ENCODE measurements around the gene TBPL1.

Gene TBPL1

DNA sequence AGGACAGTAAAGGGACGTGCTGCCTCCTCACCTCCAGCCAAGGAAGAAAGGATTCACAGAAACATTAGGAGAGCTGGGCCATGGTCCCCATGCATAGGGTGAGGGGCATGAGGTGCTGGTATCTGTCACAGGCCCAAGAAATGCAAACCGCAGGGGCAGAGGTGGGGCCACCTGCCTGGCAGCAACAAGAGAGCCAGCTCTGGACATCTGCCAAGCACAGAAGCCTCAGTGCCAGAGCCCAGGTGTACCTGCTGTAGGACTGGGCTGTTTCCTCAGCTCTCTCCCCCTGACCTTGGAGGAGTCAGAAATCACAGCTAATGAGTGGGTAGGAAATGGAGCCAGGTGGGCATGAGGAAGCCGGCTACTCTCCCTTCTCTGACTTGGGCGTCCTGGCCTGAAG is 54.1 kb downstream of the TBPL1 start:
- no peak for DNase-seq (ENCODE audit: low read depth)

GRCh38 chr6:134009876-134010275 is 56.9 kb downstream of the TBPL1 start:
- no peak for DNase-seq (ENCODE audit: low read depth)

GRCh38 chr6:134010400-134010799 is 57.4 kb downstream of the TBPL1 start:
- DNase-seq (ENCODE audit: low read depth): no peak

DNA sequence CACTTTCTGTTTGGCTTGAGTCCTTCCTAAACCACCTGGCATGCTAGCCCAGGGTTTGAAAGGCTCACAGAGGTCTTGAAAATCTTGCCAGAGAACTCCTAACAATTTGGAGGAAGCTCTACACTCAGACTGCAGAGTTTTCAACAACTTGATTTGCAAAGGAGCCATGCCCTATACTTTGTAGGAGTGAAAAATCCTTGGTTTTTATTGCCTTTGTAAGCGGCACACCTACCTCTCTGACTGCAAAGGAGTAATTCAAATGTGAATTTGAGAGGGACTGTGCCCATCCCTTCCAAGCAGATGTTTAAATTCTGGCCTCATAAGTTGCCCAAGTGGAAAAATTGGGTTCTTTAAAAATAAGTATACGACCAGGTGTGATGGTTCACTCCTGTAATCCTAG is 58.0 kb downstream of the TBPL1 start:
- no peak for DNase-seq (ENCODE audit: low read depth)

DNA sequence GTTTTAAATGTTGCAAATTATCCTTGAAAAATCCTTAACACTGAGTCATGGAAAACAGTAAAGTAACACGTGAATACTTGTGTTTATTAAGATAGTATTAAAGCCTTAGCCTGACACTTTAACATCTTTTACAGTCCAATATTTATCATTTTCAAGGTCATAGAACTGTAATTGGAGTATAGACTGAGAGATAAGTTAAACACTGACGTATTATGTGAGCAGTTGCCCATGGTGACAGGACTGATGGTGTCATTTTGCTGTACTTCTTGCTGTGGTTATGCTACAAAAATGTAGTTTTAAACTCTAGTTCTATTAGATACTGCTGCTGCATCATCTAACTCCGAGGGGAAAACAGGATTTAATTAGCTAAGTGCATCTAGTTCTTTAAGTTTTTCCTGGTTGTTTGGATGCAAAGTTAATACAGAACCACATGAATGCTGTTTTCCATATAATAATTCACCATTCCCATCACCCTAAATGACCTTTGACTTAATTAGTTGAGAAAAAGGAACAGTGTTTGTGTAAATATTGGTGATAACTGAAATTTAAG is 61.6 kb downstream of the TBPL1 start:
- no peak for DNase-seq (ENCODE audit: low read depth)

- no peak for DNase-seq (ENCODE audit: low read depth)
Measured at GRCh38 chr6:134015719-134016557, 62.9 kb downstream of the TBPL1 start.

DNA sequence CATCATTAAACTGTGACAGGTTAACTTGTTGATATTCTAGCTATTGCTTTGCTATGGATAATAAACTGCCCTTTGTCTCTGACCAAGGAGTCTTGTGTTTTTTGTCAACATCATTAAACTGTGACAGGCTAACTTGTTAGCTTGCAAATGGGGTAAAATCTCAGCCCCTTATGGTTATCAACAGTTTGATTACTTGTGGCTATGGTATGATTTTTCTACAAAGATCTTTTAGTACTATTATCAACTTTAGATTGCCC is 63.5 kb downstream of the TBPL1 start:
- no peak for DNase-seq (ENCODE audit: low read depth)

DNA sequence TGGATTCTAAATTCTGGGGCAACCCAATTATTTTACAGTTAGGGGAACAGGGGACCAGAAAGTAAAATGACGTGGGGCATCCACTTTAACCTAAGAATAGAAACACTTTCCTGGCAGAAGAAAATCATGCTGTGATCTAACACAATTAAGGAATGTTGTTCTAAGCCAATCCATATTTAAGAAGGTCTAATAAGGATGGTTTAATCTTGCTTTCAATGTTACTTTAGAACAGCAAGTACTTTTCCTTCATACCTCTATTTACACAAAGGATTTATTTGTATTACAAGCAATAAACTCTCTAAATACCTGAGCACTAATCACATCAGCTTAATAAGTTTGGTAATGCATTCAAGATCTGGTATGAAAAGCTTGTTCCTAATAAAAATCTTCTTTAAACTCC is 67.0 kb downstream of the TBPL1 start:
- DNase-seq (ENCODE audit: low read depth): no peak

DNA sequence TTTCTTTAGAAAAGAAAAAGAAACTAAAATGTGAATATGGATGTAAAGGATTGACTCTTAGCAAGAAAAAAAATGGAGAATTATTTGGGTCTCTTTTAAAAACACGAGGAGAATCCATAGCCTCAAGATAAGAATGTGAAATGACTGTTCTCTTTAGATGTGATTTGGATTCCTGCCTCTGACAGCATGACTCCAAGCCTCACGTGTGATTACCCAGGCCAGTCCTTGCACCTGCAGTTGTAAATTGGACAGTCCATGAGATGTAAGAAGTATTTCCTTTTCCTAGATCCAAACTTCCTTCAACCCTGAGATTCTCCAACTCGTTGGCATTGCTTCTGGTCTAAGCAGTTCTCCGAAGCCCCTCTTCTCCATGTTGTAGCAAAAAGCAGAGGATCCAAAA is 67.5 kb downstream of the TBPL1 start:
- no peak for DNase-seq (ENCODE audit: low read depth)

GRCh38 chr6:134020968-134021367 is 67.9 kb downstream of the TBPL1 start:
- no peak for DNase-seq (ENCODE audit: low read depth)

- no peak for DNase-seq (ENCODE audit: low read depth)
Measured at GRCh38 chr6:134021396-134022122, 68.5 kb downstream of the TBPL1 start.

DNA sequence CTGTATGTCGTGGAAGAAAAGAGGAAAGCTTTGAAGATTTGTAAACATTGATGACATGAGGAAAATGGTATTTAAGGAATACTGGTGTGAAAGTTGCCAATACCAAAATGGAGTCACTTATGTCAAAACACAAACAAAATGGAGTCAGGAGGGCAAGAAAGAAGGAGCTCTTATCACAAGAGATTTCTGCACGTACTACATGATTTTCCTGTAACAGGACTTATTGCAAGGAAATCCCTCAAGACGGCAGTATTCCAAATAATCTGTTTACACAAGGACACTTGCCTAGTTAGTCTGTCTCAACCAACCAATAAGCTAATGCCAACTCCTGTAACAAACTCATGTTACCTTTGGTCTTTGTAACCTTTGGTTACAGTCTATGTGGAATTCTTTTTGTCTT is 69.6 kb downstream of the TBPL1 start:
- no peak for DNase-seq (ENCODE audit: low read depth)

DNA sequence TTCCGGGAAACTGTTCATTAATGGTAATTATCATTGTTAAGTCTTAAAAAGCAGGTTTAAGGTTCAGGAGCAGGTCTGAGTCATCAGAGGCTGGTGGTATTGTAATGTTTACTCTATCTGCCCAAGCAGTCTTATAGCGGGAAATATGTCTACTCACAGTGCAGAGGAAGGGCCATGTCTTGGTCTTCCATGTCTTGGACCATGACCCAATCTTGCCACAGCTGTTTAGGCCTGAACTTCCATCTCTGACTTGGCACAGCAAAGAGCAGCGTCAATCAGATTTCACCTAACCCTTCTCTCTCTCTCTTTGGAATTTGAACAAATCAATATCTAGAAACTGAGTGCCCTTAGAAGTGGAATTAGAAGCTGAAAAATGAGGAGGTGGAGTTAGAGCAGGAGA is 73.6 kb downstream of the TBPL1 start:
- no peak for DNase-seq (ENCODE audit: low read depth)

- DNase-seq (ENCODE audit: low read depth): no peak
Measured at GRCh38 chr6:134028438-134028837, 75.4 kb downstream of the TBPL1 start.

- no peak for DNase-seq (ENCODE audit: low read depth)
Measured at GRCh38 chr6:134029495-134030455, 76.8 kb downstream of the TBPL1 start.

DNA sequence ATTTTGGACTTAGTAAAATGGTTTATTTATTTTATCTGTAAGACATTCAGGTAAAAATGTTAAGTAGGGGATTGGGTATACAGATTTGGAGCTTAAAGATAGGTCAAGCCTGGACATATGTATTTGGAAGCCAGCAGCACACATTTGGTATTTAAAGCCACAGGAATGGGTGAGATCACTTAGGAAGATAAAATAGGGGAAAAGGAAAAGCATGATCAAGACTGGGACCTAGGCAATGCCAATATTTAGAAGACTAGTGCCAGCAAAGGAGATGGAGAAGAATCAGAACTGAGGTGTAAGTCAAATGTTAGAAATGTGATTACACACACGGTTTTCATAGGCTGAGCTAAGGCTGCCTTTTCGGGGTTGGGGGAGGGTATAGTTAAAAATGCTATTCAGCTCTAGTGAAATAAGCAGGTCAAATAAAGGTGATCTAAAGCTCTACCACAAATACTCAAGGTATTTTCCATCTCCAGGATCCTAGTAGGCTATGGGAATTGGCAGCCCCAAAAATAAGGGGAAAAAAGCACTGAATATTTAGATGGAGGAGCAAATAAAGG is 78.8 kb downstream of the TBPL1 start:
- DNase-seq (ENCODE audit: low read depth): no peak

DNA sequence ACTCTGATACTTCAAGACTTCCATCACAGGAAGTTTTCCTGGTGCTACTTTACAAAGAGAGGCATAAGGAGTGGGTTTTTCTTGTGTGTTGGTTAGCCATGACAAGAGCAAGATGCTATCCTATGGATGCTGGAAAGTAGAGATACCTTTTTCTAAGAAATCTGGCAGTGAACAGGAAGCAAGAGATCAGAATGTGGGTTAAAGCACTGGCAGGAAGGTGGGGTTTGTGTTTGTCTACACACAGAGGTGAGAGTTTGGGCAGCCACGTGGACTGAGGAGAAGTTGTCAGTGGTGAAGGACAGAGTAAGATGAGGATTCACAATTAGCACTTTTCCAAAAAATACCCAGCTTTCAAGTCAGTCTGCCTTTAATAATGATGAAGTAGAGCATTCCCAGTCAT is 81.5 kb downstream of the TBPL1 start:
- DNase-seq (ENCODE audit: low read depth): no peak

- DNase-seq (ENCODE audit: low read depth): no peak
Measured at GRCh38 chr6:134034961-134035822, 82.2 kb downstream of the TBPL1 start.

- DNase-seq (ENCODE audit: low read depth): no peak
Measured at GRCh38 chr6:134035823-134036296, 82.8 kb downstream of the TBPL1 start.

GRCh38 chr6:134039116-134039515 is 86.1 kb downstream of the TBPL1 start:
- no peak for DNase-seq (ENCODE audit: low read depth)
